ENCODE results near the gene LHFPL3. TPM values are rescaled to one million over a fixed set of nuclear protein-coding genes. Genes with fewer than 3 reads are reported as not detected.

Gene LHFPL3
- total RNA-seq, 1 experiment from 2014 or later: not detected

GRCh38 chr7:104790440-104790839, 462.0 kb downstream of the LHFPL3 start:
- no peaks in the 10 kb centered on the region for H3K36me3 ChIP-seq (ENCODE audit: control insufficient read depth in 1 of 2, insufficient read depth in 2 of 2, low read length in 2 of 2)
- no peak overlapping the region for H2AFZ ChIP-seq (ENCODE audit: low read depth, low read length, poor library complexity, severe bottlenecking)
- ChIA-PET RAD21 (ENCODE audit: low non-redundant PET in 1 of 2, low total read pairs in 2 of 2, uncharacterized antibody in 2 of 2, unreplicated experiment in 2 of 2) (no interaction called here), POLR2A (no interaction called here), CTCF (no interaction called here)
- intact Hi-C loops (cut with micrococcal nuclease): no loop called here
- H3K9ac ChIP-seq (ENCODE audit: low read length): no peak overlapping the region
- no peak overlapping the region for H3K27ac ChIP-seq (ENCODE audit: low read depth, low read length)
- no TSS peak for BruUV-seq (replicated peaks)
- no peak for TF ChIP-seq ATF3 (IDR thresholded peaks at IDR 0.05)
- TF ChIP-seq EZH2 (IDR thresholded peaks at IDR 0.05): no peak
- TF ChIP-seq CEBPB (IDR thresholded peaks at IDR 0.05; ENCODE audit: low read depth): no peak
- TF ChIP-seq ZBTB33 (IDR thresholded peaks at IDR 0.05; ENCODE audit: extremely low read depth, insufficient replicate concordance, low read length): no peak
- TF ChIP-seq MAX (IDR thresholded peaks at IDR 0.05): no peak
- TF ChIP-seq JUND (IDR thresholded peaks at IDR 0.05): no peak
- DNase-seq (ENCODE audit: low read depth, low spot score) (no peak), ATAC-seq (no peak)
- H3K9me3 ChIP-seq (ENCODE audit: control insufficient read depth in 1 of 2, insufficient read depth in 1 of 2, low read depth in 1 of 2, low read length in 2 of 2): no peaks in the 10 kb centered on the region
- no peaks in the 10 kb centered on the region for H3K9me2 ChIP-seq (ENCODE audit: insufficient read depth)
- H3K79me2 ChIP-seq (ENCODE audit: insufficient read depth, low read length): no peaks in the 10 kb centered on the region
- H3K4me2 ChIP-seq (ENCODE audit: low read length): no peak overlapping the region
- peaks cover 86% of the 10 kb centered on the region for H3K27me3 ChIP-seq (ENCODE audit: insufficient read depth, low read length)
- H3K4me1 ChIP-seq (ENCODE audit: control insufficient read depth in 1 of 2, insufficient read depth in 2 of 2, low read length in 2 of 2): no peaks in the 10 kb centered on the region
- no peaks in the 10 kb centered on the region for H4K20me1 ChIP-seq (ENCODE audit: insufficient read depth)
- H3K4me3 ChIP-seq (replicated peaks in 1 of 2; ENCODE audit: low read depth in 1 of 2, low read length in 2 of 2): no peak overlapping the region

- Histone ChIP-seq H3K79me2 (ENCODE audit: insufficient read depth, low read length) (no peaks in the 10 kb centered on the region), H3K9ac (ENCODE audit: low read length) (no peak overlapping the region), H3K9me3 (ENCODE audit: control insufficient read depth in 1 of 2, insufficient read depth in 1 of 2, low read depth in 1 of 2, low read length in 2 of 2) (no peaks in the 10 kb centered on the region), H3K4me2 (ENCODE audit: low read length) (no peak overlapping the region), H4K20me1 (ENCODE audit: insufficient read depth) (no peaks in the 10 kb centered on the region), H3K36me3 (ENCODE audit: control insufficient read depth in 1 of 2, insufficient read depth in 2 of 2, low read length in 2 of 2) (no peaks in the 10 kb centered on the region), H3K27ac (ENCODE audit: low read depth, low read length) (no peak overlapping the region), H3K4me1 (ENCODE audit: control insufficient read depth in 1 of 2, insufficient read depth in 2 of 2, low read length in 2 of 2) (no peaks in the 10 kb centered on the region), H3K4me3 (replicated peaks in 1 of 2; ENCODE audit: low read depth in 1 of 2, low read length in 2 of 2) (no peak overlapping the region), H2AFZ (ENCODE audit: low read depth, low read length, poor library complexity, severe bottlenecking) (no peak overlapping the region), H3K9me2 (ENCODE audit: insufficient read depth) (no peaks in the 10 kb centered on the region), H3K27me3 (ENCODE audit: insufficient read depth, low read length) (peaks cover 86% of the 10 kb centered on the region)
- ChIA-PET CTCF (no interaction called here), RAD21 (ENCODE audit: low non-redundant PET in 1 of 2, low total read pairs in 2 of 2, uncharacterized antibody in 2 of 2, unreplicated experiment in 2 of 2) (no interaction called here), POLR2A (no interaction called here)
- DNase-seq (ENCODE audit: low read depth, low spot score) (no peak), ATAC-seq (no peak)
- BruUV-seq (replicated peaks): no TSS peak
- intact Hi-C loops (cut with micrococcal nuclease): no loop called here
- TF ChIP-seq SRF (IDR thresholded peaks at IDR 0.05; ENCODE audit: low read depth) (no peak), TCF7L2 (IDR thresholded peaks at IDR 0.05; ENCODE audit: borderline replicate concordance, extremely low read depth, insufficient read depth, insufficient read length) (no peak), CBX3 (IDR thresholded peaks at IDR 0.05; ENCODE audit: low read depth) (no peak), SIN3A (IDR thresholded peaks at IDR 0.05; ENCODE audit: low read depth) (no peak), FOSL1 (IDR thresholded peaks at IDR 0.05; ENCODE audit: low read depth) (no peak), CTCF (IDR thresholded peaks at IDR 0.05 in 2 of 3, conservative IDR thresholded peaks at IDR 0.05 in 1 of 3; ENCODE audit: borderline replicate concordance in 1 of 3, insufficient read depth in 1 of 3, low read depth in 2 of 3, low read length in 2 of 3) (no peak), YY1 (IDR thresholded peaks at IDR 0.05; ENCODE audit: extremely low read depth, insufficient replicate concordance, low read depth, low read length) (no peak), EZH2phosphoT487 (IDR thresholded peaks at IDR 0.05; ENCODE audit: borderline replicate concordance) (no peak), EGR1 (IDR thresholded peaks at IDR 0.05; ENCODE audit: low read depth) (no peak), MAX (IDR thresholded peaks at IDR 0.05) (no peak), SP1 (IDR thresholded peaks at IDR 0.05; ENCODE audit: low read depth) (no peak), ATF3 (IDR thresholded peaks at IDR 0.05) (no peak), POLR2AphosphoS5 (IDR thresholded peaks at IDR 0.05; ENCODE audit: low read depth, low read length) (no peak), EZH2 (IDR thresholded peaks at IDR 0.05) (no peak)
Measured at GRCh38 chr7:104791080-104791479, 462.7 kb downstream of the LHFPL3 start.
